ENCODE measurements around the gene RPS6KA2.
"Not testable (repeated sequence)": the region's sequence is repeated elsewhere in the genome, so short reads cannot be mapped to it uniquely, and the experiment has no call there.

The RPS6KA2 gene

GRCh38 chr6:166364456-166364855, 262.6 kb downstream of the RPS6KA2 start:
- DNase-seq (ENCODE audit: low spot score): no peak

- not testable (repeated sequence) for DNase-seq (ENCODE audit: low spot score)
Measured at GRCh38 chr6:166362427-166362826, 264.6 kb downstream of the RPS6KA2 start.

GRCh38 chr6:166361077-166361429, 266.0 kb downstream of the RPS6KA2 start:
- no peak for DNase-seq (ENCODE audit: low spot score)

- DNase-seq (ENCODE audit: low spot score): no peak
Measured at GRCh38 chr6:166360243-166361076, 266.6 kb downstream of the RPS6KA2 start.

Measured in hematopoietic multipotent progenitor cell treated with erythropoietin and hydrocortisone succinate and interleukin-3 and kit ligand, for 17 days (in vitro differentiated cells).